Progenitor cell of endocrine pancreas (in vitro differentiated cells): Measurements from ENCODE around the gene TRAFD1. TPM values are rescaled to one million over a fixed set of nuclear protein-coding genes. Genes with fewer than 3 reads are reported as not detected.

Experiments
- DNase-seq: peaks from one replicate; pipeline ENCODE4 v3.0.0; 2021; ENCODE audit warnings: low spot score; ENCODE audit not compliant: unreplicated experiment
- H3K27ac Mint-ChIP-seq: 2 replicates; pipeline ENCODE4 v1.8.0; 2021; ENCODE audit warnings: mild to moderate bottlenecking, moderate library complexity, mixed read lengths
- H3K27me3 Mint-ChIP-seq: 2 replicates; pipeline ENCODE4 v1.8.0; 2021; ENCODE audit warnings: mixed read lengths
- H3K36me3 Mint-ChIP-seq: 2 replicates; pipeline ENCODE4 v1.8.0; 2022; ENCODE audit warnings: mixed read lengths; ENCODE audit not compliant: insufficient read depth
- H3K4me1 Mint-ChIP-seq: 2 replicates; pipeline ENCODE4 v1.8.0; 2021; ENCODE audit warnings: low read depth, mixed read lengths
- H3K4me3 Mint-ChIP-seq: 2 replicates; pipeline ENCODE4 v1.8.0; 2021; ENCODE audit warnings: low read depth, mild to moderate bottlenecking, moderate library complexity, mixed read lengths
- H3K9me3 Mint-ChIP-seq: 2 replicates; pipeline ENCODE4 v1.8.0; 2021; ENCODE audit warnings: low read depth, mixed read lengths
- CTCF ChIP-seq: fragments of 200-600 bp; sonication (generic); IDR thresholded peaks from one replicate; pipeline ENCODE4 v1.5.0; 2021; ENCODE audit warnings: antibody characterized with exemption, mild to moderate bottlenecking; ENCODE audit not compliant: unreplicated experiment
- long read RNA-seq: library from polyadenylated mRNA; unstranded; transcript quantifications from one replicate; pipeline ENCODE4 v2.0.0, GENCODE V29; 2020
- total RNA-seq: library from RNA; stranded (reverse); gene quantifications from 2 replicates; pipeline ENCODE4 v1.2.1, GENCODE V29; 2021

The TRAFD1 gene
- 34.7 and 35.4 TPM in 2 replicates for total RNA-seq
- long read RNA-seq, transcript TRAFD1-202 (12 exons, 2,697 nt), result major isoform, 193 of 227 reads
- long read RNA-seq, partial matches to known transcripts, result 16 of 227 reads
- long read RNA-seq, other reads (novel, unspliced or antisense), result 18 of 227 reads

DNA sequence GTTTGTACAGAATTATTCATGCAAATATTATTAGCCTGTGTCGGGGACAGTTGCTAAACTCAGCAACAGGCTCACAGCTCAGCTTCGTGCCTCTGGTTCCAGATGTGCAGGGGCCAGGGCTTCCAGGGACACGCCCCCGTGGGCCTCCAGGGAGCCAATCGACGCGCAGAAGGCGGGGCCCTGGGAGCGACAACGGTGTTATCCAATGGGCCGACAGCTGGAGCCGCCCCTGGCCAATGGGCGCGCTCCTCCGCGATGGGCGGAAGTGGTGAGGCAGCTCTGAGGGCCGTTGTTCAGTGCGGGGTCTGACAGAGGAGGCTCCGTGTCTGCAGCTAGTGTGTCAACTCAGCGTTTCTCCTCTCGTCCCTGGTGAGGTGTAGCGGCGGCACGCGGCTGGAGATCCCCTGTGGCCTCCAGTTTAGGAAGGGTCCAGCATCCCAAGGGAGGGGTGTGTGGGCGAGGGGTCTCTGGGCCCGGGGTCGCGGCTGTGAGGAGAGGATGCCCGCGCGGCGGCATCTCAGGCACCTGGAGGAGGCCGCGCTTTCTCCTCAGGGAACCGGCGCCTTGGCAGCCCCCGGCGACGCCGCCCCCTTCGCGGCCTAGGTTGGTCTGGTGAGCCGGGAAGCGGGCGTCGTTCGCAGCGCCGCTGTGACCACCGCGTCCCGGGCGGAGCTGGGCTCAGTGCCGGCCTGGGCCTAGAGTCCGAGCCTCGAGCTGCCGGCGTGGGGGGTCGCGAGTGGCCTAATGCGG, at the start of gene TRAFD1:
Gene TRAFD1 (plus strand): TSS at position 311 of the 750 bp plus-strand sequence. CDS start 4,963 bp downstream, outside the sequence.
- Mint-ChIP-seq H3K9me3 (no peaks in the 10 kb centered on the region), H3K27ac (peak within 1 kb of the TSS; percentile 90), H3K4me3 (peak within 1 kb of the TSS; percentile 86), H3K27me3 (no peaks in the 10 kb centered on the region), H3K36me3 (no peaks in the 10 kb centered on the region), H3K4me1 (peaks cover 20% of the 10 kb centered on the region)
- DNase-seq, result peak; percentile 98
- TF ChIP-seq CTCF, result no peak

- H3K27ac Mint-ChIP-seq, result peak overlapping the region; percentile 61
- peak; percentile 16 for TF ChIP-seq CTCF
- H3K36me3 Mint-ChIP-seq, result peaks cover 10% of the 10 kb centered on the region
- H3K9me3 Mint-ChIP-seq, result no peaks in the 10 kb centered on the region
- no peak for DNase-seq
- H3K4me3 Mint-ChIP-seq, result no peak overlapping the region
- H3K4me1 Mint-ChIP-seq, result peaks cover 3% of the 10 kb centered on the region
- no peaks in the 10 kb centered on the region for H3K27me3 Mint-ChIP-seq
These were observed 38.1 kb upstream of the TRAFD1 start for GRCh38 chr12:112087055-112087850.

DNA sequence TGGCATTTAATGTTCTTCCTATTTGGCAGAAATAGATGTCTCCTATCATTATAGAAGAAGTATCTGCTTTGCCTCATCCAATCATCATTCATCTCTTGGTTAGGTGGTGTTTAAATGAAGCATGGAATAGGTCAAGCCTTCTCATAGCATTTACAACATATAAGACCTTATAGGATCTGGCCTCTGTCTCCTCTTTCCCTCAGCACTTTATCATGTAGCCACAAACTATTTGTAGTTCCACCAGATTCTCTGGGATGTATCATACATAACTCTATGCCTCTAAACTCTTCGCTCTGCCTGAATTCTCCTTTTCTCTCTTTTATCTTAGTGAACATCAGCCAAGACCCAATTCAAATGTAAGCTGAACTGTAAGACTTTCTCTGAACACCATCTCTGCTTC, 37.5 kb upstream of the TRAFD1 start:
- peaks cover 9% of the 10 kb centered on the region for H3K36me3 Mint-ChIP-seq
- TF ChIP-seq CTCF, result no peak
- H3K9me3 Mint-ChIP-seq, result no peaks in the 10 kb centered on the region
- no peak overlapping the region for H3K4me3 Mint-ChIP-seq
- no peak for DNase-seq
- peaks cover 3% of the 10 kb centered on the region for H3K4me1 Mint-ChIP-seq
- no peak overlapping the region for H3K27ac Mint-ChIP-seq
- H3K27me3 Mint-ChIP-seq, result no peaks in the 10 kb centered on the region

DNA sequence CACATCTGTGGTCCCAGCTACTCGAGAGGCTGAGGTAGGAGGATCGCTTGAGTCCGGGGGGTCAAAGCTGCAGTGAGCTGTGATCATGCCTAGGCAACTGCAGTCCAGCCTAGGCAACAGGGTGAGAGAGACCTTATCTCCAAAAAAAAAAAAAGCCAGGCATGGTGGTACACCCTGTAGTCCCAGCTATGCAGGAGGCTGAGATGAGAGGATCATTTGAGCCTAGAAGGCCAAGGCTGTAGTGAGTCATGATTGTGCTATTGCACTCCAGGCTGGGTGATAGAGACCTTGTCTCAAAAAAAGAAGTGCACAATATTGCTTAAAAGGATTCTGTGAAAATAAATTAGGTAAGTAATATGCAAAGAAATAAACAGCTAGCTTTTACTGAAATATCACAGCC, 33.8 kb upstream of the TRAFD1 start:
- Mint-ChIP-seq H3K9me3 (no peaks in the 10 kb centered on the region), H3K4me1 (peaks cover 3% of the 10 kb centered on the region), H3K27me3 (no peaks in the 10 kb centered on the region), H3K27ac (no peak overlapping the region), H3K36me3 (peaks cover 6% of the 10 kb centered on the region), H3K4me3 (no peak overlapping the region)
- DNase-seq, result no peak
- no peak for TF ChIP-seq CTCF

GRCh38 chr12:112096070-112096469, 29.3 kb upstream of the TRAFD1 start:
- H3K4me3 Mint-ChIP-seq, result no peak overlapping the region
- H3K27ac Mint-ChIP-seq, result no peak overlapping the region
- H3K27me3 Mint-ChIP-seq, result no peaks in the 10 kb centered on the region
- no peaks in the 10 kb centered on the region for H3K9me3 Mint-ChIP-seq
- no peak for DNase-seq
- H3K4me1 Mint-ChIP-seq, result no peaks in the 10 kb centered on the region
- TF ChIP-seq CTCF, result no peak
- peaks cover 11% of the 10 kb centered on the region for H3K36me3 Mint-ChIP-seq
